Fibroblast of the aortic adventitia (primary cell): ENCODE data around the gene MAP4K4. TPM values are rescaled to one million over a fixed set of nuclear protein-coding genes. Genes with fewer than 3 reads are reported as not detected.

Experiments
- DNase-seq: peaks from one replicate; pipeline ENCODE4 v3.0.0-alpha.2; 2010; ENCODE audit warnings: low read depth
- H3K4me3 ChIP-seq: 2 replicates; pipeline ENCODE4 v1.5.1; 2011; ENCODE audit warnings: low read depth, mild to moderate bottlenecking, control low read depth, low read length, moderate library complexity
- total RNA-seq: library from RNA; depleted of rRNA; stranded (reverse); fragments of >200 nt; gene quantifications from 2 replicates; pipeline ENCODE4 v1.2.3, GENCODE V29; 2012; ENCODE audit warnings: low replicate concordance
- TF ChIP-seq, protein P1 (sequence below): IDR thresholded peaks from 2 replicates; pipeline ENCODE4 v1.5.1; 2011; ENCODE audit warnings: mild to moderate bottlenecking, low read length, control low read depth, inconsistent platforms; ENCODE audit not compliant: insufficient read depth

The MAP4K4 gene
- total RNA-seq, 1 donor: 208 TPM

GRCh38 chr2:101679037-101679726, 18.3 kb upstream of the MAP4K4 start:
- H3K4me3 ChIP-seq: no peak overlapping the region
- DNase-seq: peak; percentile 95
- TF ChIP-seq, protein P1, sequence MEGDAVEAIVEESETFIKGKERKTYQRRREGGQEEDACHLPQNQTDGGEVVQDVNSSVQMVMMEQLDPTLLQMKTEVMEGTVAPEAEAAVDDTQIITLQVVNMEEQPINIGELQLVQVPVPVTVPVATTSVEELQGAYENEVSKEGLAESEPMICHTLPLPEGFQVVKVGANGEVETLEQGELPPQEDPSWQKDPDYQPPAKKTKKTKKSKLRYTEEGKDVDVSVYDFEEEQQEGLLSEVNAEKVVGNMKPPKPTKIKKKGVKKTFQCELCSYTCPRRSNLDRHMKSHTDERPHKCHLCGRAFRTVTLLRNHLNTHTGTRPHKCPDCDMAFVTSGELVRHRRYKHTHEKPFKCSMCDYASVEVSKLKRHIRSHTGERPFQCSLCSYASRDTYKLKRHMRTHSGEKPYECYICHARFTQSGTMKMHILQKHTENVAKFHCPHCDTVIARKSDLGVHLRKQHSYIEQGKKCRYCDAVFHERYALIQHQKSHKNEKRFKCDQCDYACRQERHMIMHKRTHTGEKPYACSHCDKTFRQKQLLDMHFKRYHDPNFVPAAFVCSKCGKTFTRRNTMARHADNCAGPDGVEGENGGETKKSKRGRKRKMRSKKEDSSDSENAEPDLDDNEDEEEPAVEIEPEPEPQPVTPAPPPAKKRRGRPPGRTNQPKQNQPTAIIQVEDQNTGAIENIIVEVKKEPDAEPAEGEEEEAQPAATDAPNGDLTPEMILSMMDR: no peak

GRCh38 chr2:101679801-101680487, 17.6 kb upstream of the MAP4K4 start:
- TF ChIP-seq, protein P1: no peak
- peak; percentile 61 for DNase-seq
- H3K4me3 ChIP-seq: no peak overlapping the region

DNA sequence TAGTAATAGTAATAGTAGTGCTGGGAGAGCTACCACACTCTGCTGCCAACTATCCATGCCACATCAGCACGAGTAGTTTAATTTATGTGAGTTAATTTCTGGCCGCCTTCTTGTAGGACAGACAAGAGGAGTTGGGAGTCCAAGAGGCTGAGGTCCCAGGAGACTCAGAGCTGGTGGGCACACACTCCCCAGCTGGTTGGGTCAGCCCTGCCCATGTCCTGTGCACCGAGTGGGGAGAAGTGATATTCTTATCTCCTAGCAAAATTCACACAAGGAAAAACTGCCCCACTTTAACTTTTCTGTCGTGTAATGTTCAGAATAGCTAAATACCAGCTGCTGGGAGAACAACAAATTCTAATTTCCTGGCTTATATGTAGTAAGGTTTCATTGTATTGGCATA, 15.2 kb upstream of the MAP4K4 start:
- TF ChIP-seq, protein P1: no peak
- no peak for DNase-seq
- H3K4me3 ChIP-seq: no peak overlapping the region

DNA sequence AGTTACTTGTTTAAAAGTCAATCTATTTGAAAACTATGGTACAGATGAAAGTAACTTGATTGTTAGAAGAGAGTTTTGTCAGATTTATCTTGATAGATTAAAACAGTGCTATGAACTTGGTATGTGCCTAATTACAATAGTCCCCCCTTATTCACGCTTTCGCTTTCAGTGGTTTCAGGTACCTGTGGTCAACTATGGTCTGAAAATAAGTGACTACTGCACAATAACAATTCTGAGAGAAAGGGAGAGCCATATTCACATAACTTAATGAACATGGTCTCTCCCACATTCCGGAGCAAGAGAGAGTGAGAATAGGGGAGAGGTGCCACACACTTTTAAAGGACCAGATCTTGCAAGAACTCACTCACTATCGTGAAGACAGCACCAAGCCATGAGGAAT, 13.2 kb upstream of the MAP4K4 start:
- TF ChIP-seq, protein P1: no peak
- no peak for DNase-seq
- no peak overlapping the region for H3K4me3 ChIP-seq

GRCh38 chr2:101688261-101688660, 9.2 kb upstream of the MAP4K4 start:
- DNase-seq: no peak
- TF ChIP-seq, protein P1: no peak
- no peak overlapping the region for H3K4me3 ChIP-seq

DNA sequence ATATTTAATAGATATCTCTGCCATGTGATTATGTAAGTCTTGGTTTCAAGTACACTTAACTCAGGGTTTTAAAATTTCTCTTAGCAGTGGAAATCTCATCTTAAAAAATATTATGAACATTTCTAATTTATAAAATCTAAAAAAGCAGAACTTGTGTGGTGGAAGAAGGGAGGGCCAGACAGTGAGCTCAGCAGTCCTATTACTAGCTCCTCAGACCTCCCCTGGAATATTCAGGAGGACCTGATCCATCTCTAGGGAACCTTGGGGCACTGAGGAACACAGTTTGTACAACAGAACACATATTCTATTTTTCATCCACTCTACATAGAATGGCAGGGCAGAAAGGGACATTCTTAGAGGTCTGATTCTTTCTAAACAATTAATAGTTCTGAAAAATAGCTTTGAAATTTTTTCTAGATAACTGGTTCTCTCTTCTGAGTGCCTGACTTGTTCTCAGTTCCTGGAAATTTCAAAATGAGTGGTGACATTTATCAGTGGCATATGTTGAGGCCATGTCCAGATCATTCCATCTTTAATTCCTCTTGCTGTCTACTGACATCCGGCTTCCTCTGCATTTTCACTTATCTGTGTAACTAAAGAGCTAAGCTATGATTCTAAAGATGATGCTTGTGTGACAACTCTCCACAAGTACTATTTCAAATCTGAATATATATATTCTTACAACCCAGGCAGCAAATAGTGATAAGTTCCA, 8.2 kb upstream of the MAP4K4 start:
- no peak overlapping the region for H3K4me3 ChIP-seq
- DNase-seq: no peak
- TF ChIP-seq, protein P1: no peak
